DOHH2 (cell line): ENCODE measurements around the gene SDHD.

ENCODE experiments used
- H3F3A ChIP-seq: fragments of 200-600 bp; sonication (generic), shearing (Covaris generic); 2 replicates; pipeline ENCODE4 v1.6.0; 2016; ENCODE audit warnings: antibody characterized with exemption, mild to moderate bottlenecking; ENCODE audit not compliant: control insufficient read depth, insufficient read depth
- H3K27ac ChIP-seq: fragments of 200-600 bp; sonication (generic); 2 replicates; pipeline ENCODE4 v1.5.1; 2014; ENCODE audit warnings: low read depth, mild to moderate bottlenecking, low read length, moderate library complexity
- H3K27me3 ChIP-seq: fragments of 200-600 bp; sonication (generic); 2 replicates; pipeline ENCODE4 v1.6.1; 2014; ENCODE audit warnings: mild to moderate bottlenecking, low read length, mixed read lengths; ENCODE audit not compliant: control insufficient read depth
- H3K36me3 ChIP-seq: fragments of 200-600 bp; sonication (generic); 2 replicates; pipeline ENCODE4 v1.6.1; 2014; ENCODE audit warnings: mild to moderate bottlenecking, low read length, moderate library complexity, mixed read lengths; ENCODE audit not compliant: control insufficient read depth
- H3K4me1 ChIP-seq: fragments of 200-600 bp; sonication (generic); 2 replicates; pipeline ENCODE4 v1.6.1; 2014; ENCODE audit warnings: mild to moderate bottlenecking, low read length, mixed read lengths; ENCODE audit not compliant: control insufficient read depth
- H3K4me2 ChIP-seq: fragments of 200-600 bp; sonication (generic); 2 replicates; pipeline ENCODE4 v1.6.0; 2014; ENCODE audit warnings: mild to moderate bottlenecking, low read length, moderate library complexity
- H3K4me3 ChIP-seq: fragments of 200-600 bp; sonication (generic); 2 replicates; pipeline ENCODE4 v1.5.1; 2014; ENCODE audit warnings: mild to moderate bottlenecking, low read length, mixed read lengths
- H3K79me2 ChIP-seq: fragments of 200-600 bp; sonication (generic); 2 replicates; pipeline ENCODE4 v1.6.1; 2014; ENCODE audit warnings: mild to moderate bottlenecking, low read length, mixed read lengths; ENCODE audit not compliant: control insufficient read depth
- H3K9me2 ChIP-seq: fragments of 200-600 bp; sonication (generic); replicated peaks from 2 replicates; pipeline ENCODE4 v1.6.1; 2014; ENCODE audit warnings: mild to moderate bottlenecking, low read length, mixed read lengths; ENCODE audit not compliant: control insufficient read depth
- H3K9me3 ChIP-seq: fragments of 200-600 bp; sonication (generic); 2 replicates; pipeline ENCODE4 v1.6.1; 2014; ENCODE audit warnings: antibody characterized with exemption, low read length, mixed read lengths; ENCODE audit not compliant: control insufficient read depth, insufficient read depth
- H4K20me1 ChIP-seq: fragments of 200-600 bp; sonication (generic); 2 replicates; pipeline ENCODE4 v1.6.0; 2014; ENCODE audit warnings: low read depth, mild to moderate bottlenecking, antibody characterized with exemption, low read length, moderate library complexity; ENCODE audit not compliant: control insufficient read depth, insufficient read depth
- EZH2phosphoT487 ChIP-seq: fragments of 200-600 bp; sonication (generic); IDR thresholded peaks from 2 replicates; pipeline ENCODE4 v1.6.1; 2017; ENCODE audit warnings: borderline replicate concordance, mild to moderate bottlenecking, antibody characterized with exemption, low read length, moderate library complexity, mixed read lengths
- TF ChIP-seq, protein P1 (sequence below): fragments of 200-600 bp; sonication (generic); IDR thresholded peaks from one replicate; pipeline ENCODE4 v1.5.1; 2014; ENCODE audit warnings: antibody characterized with exemption, mild to moderate bottlenecking, low read depth, low read length; ENCODE audit not compliant: poor library complexity, severe bottlenecking

The SDHD gene

GRCh38 chr11:112096194-112096593 lies 9.5 kb downstream of the SDHD start:
- Histone ChIP-seq H3K9me2 (no peaks in the 10 kb centered on the region), H3K9me3 (no peaks in the 10 kb centered on the region), H4K20me1 (no peaks in the 10 kb centered on the region), H3K4me3 (no peak overlapping the region), H3K4me2 (no peak overlapping the region), H3F3A (peaks cover 4% of the 10 kb centered on the region; the same call in 1 of the 2 replicates), H3K27ac (no peak overlapping the region), H3K4me1 (no peaks in the 10 kb centered on the region), H3K36me3 (peaks cover 39% of the 10 kb centered on the region), H3K79me2 (peaks cover 6% of the 10 kb centered on the region), H3K27me3 (no peaks in the 10 kb centered on the region)
- TF ChIP-seq, protein P1, sequence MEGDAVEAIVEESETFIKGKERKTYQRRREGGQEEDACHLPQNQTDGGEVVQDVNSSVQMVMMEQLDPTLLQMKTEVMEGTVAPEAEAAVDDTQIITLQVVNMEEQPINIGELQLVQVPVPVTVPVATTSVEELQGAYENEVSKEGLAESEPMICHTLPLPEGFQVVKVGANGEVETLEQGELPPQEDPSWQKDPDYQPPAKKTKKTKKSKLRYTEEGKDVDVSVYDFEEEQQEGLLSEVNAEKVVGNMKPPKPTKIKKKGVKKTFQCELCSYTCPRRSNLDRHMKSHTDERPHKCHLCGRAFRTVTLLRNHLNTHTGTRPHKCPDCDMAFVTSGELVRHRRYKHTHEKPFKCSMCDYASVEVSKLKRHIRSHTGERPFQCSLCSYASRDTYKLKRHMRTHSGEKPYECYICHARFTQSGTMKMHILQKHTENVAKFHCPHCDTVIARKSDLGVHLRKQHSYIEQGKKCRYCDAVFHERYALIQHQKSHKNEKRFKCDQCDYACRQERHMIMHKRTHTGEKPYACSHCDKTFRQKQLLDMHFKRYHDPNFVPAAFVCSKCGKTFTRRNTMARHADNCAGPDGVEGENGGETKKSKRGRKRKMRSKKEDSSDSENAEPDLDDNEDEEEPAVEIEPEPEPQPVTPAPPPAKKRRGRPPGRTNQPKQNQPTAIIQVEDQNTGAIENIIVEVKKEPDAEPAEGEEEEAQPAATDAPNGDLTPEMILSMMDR: no peak
- TF ChIP-seq EZH2phosphoT487: no peak

DNA sequence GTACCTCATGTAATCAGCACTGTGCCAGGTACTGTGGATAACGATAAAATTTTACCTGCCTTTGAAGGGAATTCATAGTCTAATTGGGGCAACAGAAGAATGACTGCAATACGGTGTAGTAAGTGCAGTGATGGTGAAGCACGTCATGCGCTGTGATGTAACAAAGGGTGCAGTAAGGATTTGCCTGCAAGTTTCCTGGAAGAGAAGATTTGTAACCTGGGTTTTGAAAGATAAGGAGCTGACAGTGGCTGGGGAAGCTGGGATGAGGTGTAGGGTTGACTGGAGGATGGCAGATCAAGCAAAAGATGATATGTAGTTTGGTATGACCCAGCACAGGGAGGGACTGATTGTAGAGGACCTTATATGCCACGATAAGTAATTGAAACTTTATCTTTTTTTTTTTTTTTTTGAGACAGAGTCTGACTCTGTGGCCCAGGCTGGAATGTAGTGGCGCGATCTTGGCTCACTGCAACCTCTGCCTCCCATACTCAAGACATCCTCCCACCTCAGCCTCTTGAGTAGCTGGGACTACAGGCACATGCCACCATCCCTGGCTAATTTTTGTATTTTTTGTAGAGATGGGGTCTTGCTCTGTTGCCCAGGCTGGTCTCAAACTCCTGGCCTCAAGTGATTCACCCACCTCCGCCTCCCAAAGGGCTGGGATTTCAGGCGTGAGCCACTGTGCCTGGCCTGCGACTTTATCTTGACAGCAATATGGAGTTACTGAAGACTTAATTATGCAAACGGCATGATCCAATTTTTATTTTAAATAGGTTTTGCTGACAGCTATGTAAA lies 11.3 kb downstream of the SDHD start:
- Histone ChIP-seq H3K4me1 (no peaks in the 10 kb centered on the region), H3K9me2 (no peaks in the 10 kb centered on the region), H4K20me1 (no peaks in the 10 kb centered on the region), H3K36me3 (peaks cover 23% of the 10 kb centered on the region), H3K79me2 (no peaks in the 10 kb centered on the region), H3K27ac (no peak overlapping the region), H3K9me3 (no peaks in the 10 kb centered on the region), H3F3A (peaks cover 4% of the 10 kb centered on the region; the same call in 1 of the 2 replicates), H3K4me2 (no peak overlapping the region), H3K4me3 (no peak overlapping the region), H3K27me3 (no peaks in the 10 kb centered on the region)
- TF ChIP-seq, protein P1: no peak
- TF ChIP-seq EZH2phosphoT487: no peak

DNA sequence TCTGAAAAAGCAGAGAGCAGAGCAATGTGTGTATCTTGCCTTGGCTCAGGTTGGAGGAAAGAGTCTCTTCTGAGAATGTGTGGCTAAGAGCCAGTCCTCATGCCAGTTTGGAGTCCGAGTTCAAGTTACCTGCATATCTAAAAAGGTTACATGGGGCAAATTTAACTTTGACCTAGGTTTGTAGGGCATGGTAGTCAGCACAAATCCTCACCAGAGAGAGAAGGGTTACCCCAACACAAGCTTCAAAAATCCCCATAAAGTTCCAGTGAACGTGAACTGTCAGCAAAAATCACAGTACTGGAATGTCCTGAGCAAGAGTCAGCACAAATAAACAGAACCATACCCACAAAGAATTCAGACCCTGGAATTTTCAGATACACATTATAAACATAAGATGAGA lies 13.8 kb downstream of the SDHD start:
- H3K4me1 ChIP-seq: no peaks in the 10 kb centered on the region
- H3K9me2 ChIP-seq: no peaks in the 10 kb centered on the region
- TF ChIP-seq EZH2phosphoT487: no peak
- TF ChIP-seq, protein P1: no peak
- H4K20me1 ChIP-seq: no peaks in the 10 kb centered on the region
- H3K9me3 ChIP-seq: no peaks in the 10 kb centered on the region
- no peak overlapping the region for H3K27ac ChIP-seq
- H3K27me3 ChIP-seq: no peaks in the 10 kb centered on the region
- H3K79me2 ChIP-seq: no peaks in the 10 kb centered on the region
- H3K36me3 ChIP-seq: peaks cover 12% of the 10 kb centered on the region
- no peak overlapping the region for H3K4me2 ChIP-seq
- H3F3A ChIP-seq: no peaks in the 10 kb centered on the region
- H3K4me3 ChIP-seq: no peak overlapping the region
